G401.6 (cell line): Measurements from ENCODE around the gene ECE2.

Experiments used
- FAIRE-seq: peaks from 2 replicates; lab custom pipeline; 2012; peaks lifted over from hg19 to GRCh38; lab: Jason Lieb, UNC

The ECE2 gene

GRCh38 chr3:184314700-184315542 lies 39.1 kb downstream of the ECE2 start:
- FAIRE-seq = no peak

- no peak for FAIRE-seq
Measured at GRCh38 chr3:184315543-184315867, 39.7 kb downstream of the ECE2 start.

DNA sequence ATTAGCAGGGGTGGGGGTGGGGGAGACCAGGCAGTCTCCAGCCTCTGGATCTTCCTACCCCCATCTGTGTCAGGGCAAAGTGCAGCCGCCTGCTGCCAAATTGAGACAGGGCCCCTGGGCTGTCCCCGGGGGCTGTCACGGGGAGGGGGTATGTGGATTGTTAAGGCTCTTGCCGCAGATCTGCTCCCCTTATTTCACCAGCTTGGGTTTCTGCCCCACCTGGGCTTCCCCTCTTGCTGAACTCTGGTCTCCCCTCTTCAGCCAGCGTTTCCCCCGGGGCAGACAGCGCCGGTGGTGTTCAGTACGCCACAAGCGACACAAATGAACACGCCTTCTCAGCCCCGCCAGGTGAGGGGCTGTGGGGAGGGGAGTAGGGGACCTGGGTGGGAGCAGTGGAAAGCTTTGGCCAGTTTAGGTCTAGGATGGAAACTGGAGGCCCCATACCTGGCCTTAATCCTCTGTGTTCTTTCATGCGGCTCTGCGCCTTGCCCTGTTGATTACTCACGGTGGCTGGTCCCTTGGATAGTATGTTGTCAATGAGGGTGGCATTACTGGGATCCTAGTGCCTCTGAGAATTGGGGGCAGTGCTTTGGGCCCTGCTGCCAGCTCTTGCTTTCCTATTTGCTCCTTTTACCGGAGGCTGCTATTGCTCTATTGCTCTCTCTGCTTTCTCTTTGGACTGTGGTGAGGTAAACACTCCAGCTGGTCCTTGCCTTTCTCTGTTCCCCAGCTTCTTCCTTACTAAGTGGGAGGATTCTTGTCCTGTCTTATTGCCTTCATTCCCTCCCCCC lies 40.2 kb downstream of the ECE2 start:
- no peak for FAIRE-seq

- FAIRE-seq = no peak
Measured at GRCh38 chr3:184316792-184317191, 41.0 kb downstream of the ECE2 start.

GRCh38 chr3:184317201-184317600 lies 41.4 kb downstream of the ECE2 start:
- no peak for FAIRE-seq

DNA sequence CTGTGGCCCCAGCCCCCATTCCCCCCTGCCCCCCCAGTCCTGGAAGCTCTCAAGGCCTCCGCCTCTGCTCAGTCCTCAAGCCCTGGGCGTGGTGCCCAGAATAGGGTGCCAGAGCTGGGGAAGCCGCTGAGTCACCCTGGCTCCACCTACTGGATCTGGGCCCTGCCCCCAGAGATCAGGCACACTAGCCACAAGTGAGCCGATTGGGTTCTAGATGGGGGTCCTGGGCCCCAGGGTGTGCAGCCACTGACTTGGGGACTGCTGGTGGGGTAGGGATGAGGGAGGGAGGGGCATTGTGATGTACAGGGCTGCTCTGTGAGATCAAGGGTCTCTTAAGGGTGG lies 44.3 kb downstream of the ECE2 start:
- FAIRE-seq = no peak

GRCh38 chr3:184321666-184322065 lies 45.8 kb downstream of the ECE2 start:
- FAIRE-seq = no peak

DNA sequence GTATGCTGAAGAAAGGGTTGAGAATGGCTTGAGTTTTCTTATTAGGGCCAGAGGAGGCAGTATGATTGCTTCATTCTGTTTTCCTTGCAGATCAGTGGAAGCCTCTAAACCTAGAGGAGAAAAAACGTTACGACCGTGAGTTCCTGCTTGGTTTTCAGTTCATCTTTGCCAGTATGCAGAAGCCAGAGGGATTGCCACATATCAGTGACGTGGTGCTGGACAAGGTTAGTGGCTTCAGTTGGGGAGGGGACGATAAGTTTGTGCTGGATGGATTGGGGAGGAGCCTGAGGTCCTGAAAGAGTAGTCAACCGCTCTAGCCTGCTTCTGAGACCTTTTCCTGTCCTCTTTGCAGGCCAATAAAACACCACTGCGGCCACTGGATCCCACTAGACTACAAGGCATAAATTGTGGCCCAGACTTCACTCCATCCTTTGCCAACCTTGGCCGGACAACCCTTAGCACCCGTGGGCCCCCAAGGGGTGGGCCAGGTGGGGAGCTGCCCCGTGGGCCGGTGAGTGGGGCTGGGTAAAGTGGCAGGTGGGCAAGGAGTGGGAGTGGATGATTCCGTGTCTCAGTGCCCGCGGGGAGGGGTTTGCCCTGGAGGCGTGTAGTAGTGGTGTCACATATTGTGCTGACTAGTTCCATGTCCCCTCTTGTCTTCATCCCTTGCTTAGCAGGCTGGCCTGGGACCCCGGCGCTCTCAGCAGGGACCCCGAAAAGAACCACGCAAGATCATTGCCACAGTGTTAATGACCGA lies 47.1 kb downstream of the ECE2 start:
- FAIRE-seq = no peak

DNA sequence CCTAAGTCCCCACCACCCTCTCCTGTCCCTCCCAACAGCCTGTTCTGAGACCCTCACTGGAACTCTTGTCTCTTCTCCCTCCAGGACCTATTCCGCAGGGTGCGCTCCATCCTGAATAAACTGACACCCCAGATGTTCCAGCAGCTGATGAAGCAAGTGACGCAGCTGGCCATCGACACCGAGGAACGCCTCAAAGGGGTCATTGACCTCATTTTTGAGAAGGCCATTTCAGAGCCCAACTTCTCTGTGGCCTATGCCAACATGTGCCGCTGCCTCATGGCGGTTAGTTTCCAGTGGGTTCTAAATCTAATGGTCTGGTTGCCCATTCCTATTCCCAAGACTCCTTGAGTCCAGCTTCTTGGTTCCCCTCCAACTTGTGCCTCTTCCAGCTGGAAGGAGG lies 47.9 kb downstream of the ECE2 start:
- FAIRE-seq = no peak

GRCh38 chr3:184325269-184325668 lies 49.4 kb downstream of the ECE2 start:
- no peak for FAIRE-seq

- no peak for FAIRE-seq
Measured at GRCh38 chr3:184325715-184326369, 50.0 kb downstream of the ECE2 start.

DNA sequence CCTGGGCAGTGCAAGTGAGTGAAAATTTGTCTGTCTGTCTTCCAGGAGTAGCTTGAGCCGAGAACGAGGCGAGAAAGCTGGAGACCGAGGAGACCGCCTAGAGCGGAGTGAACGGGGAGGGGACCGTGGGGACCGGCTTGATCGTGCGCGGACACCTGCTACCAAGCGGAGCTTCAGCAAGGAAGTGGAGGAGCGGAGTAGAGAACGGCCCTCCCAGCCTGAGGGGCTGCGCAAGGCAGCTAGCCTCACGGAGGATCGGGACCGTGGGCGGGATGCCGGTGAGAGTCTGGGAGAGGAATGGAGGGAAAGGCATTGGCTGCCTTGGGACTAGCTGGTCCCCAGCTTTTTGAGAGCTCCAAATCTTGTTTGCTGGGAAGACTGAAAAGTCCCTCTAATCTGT lies 51.3 kb downstream of the ECE2 start:
- no peak for FAIRE-seq

DNA sequence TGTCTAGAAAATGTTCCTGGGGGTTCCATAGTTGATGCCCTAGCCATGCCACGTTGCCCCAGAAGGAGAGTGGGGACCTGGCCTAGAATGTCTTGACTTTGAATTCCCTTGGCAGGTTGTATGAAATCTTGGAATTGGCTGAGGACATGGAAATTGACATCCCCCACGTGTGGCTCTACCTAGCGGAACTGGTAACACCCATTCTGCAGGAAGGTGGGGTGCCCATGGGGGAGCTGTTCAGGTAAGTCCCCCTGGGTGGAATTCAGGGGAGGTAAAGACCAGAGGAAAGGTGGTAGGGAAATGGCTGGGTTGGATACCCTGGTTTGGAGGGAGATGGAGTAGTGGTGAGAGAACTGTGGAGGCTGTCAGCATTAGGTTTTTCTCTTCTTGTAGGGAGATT lies 52.7 kb downstream of the ECE2 start:
- no peak for FAIRE-seq

- FAIRE-seq = no peak
Measured at GRCh38 chr3:184332370-184333090, 56.7 kb downstream of the ECE2 start.

GRCh38 chr3:184333190-184333589 lies 57.4 kb downstream of the ECE2 start:
- no peak for FAIRE-seq

DNA sequence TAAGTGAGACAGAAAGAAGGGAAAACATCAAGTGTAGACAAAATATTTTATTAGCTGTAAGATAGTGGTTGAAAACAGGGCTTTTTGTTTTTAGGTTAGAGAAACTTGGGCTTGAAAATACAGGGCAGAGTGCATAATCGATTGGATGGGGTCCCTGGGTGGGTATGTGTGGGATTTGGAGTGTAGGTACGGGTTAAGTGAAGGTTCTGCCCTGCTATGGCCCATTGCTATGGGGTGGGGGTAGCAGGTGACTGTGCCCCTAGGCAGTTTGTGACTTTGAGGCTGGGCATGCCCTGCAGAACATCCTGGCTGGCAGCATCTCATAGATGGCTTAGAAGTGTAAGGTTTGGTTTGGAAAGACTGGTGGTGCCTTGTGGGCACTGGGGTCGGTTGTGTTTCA lies 57.9 kb downstream of the ECE2 start:
- no peak for FAIRE-seq

- no peak for FAIRE-seq
Measured at GRCh38 chr3:184334470-184335158, 58.8 kb downstream of the ECE2 start.

DNA sequence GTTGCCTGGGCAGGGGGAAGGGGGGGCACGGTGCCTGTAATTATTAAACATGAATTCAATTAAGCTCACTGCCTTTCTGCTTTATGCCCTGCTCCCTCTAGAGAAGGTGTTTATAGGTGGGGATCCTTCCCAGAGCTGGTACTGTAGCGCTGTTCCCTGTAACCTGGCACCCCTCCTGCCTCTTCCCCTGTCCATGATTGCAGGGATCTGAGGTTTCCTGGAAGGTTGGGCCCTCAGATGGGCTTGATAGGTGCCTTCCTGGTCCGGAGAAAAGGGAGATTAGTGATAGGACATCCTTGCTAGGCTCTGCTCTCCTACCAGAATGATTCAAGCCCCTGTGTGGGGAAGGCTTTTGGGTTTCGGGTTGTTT lies 59.5 kb downstream of the ECE2 start:
- FAIRE-seq = no peak

DNA sequence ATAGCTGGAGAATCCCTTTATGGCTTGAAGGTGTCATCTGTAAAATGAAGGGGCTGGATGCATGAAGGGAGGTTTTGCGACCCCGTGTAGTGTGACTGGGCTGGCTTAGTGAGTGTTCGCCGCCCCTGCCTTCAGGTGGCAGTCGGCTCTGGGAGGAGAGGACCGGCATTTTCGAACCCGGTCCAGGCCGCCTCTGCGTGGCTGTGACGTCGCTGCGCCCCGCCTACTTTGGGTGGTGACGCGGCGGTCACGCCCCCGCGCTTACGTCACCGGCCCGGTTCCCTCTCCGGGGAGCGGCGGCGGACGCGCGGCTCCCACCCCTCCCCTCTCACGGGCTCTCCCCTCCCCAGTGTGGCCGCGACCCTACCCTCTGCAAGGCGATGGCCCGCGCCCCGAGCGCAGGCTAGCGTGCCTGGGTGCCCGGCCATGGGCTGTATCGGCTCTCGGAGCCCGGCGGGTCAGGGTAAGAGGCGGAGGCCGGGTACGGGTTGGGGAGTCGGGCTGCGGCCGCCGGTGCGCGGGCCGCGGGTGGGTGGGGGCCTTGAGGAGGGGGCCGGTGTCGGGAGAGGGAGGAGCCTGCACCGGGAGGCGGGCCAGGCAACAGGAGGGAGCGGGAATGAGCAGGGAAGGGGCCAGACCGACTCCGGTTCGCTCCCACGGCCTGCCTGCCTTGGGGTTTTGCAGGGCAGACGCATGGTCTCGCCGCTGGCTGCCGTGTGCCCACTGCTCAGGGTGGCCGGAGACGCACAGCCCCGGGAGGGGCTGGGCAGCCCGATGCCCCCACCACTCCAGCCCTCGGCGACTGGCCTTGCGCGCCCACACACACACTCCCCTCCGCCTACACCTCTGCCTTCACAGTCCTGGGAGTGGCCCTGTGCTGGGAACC lies 60.1 kb downstream of the ECE2 start:
- peak; percentile 69 for FAIRE-seq
